Stimulated activated CD8-positive, alpha-beta memory T cell treated with anti-CD3 and anti-CD28 coated beads, Interleukin-2, amount 100 ng/mL, for 48 hours (primary cell): ENCODE measurements around the gene FLT1.

ENCODE experiments used
- DNase-seq, 2 donors: peaks; one replicate each; pipeline ENCODE4 v3.0.0-alpha.2; 2020; ENCODE audit warnings: low read depth in 2 of 2

The FLT1 gene

GRCh38 chr13:28346154-28346553, 148.8 kb downstream of the FLT1 start:
- no peak for DNase-seq

GRCh38 chr13:28344163-28344562, 150.8 kb downstream of the FLT1 start:
- DNase-seq = no peak

GRCh38 chr13:28342251-28342650, 152.7 kb downstream of the FLT1 start:
- no peak for DNase-seq

GRCh38 chr13:28340272-28340793, 154.6 kb downstream of the FLT1 start:
- DNase-seq = no peak

- no peak for DNase-seq
These were observed 155.5 kb downstream of the FLT1 start for GRCh38 chr13:28339419-28339818.

- DNase-seq = no peak
These were observed 156.2 kb downstream of the FLT1 start for GRCh38 chr13:28338742-28339141.

- DNase-seq = no peak
These were observed 156.8 kb downstream of the FLT1 start for GRCh38 chr13:28338006-28338574.

- DNase-seq = no peak
These were observed 157.5 kb downstream of the FLT1 start for GRCh38 chr13:28337166-28338005.

GRCh38 chr13:28336193-28336657, 158.7 kb downstream of the FLT1 start:
- no peak for DNase-seq

- no peak for DNase-seq
These were observed 161.6 kb downstream of the FLT1 start for GRCh38 chr13:28333204-28333881.

GRCh38 chr13:28329395-28330158, 165.4 kb downstream of the FLT1 start:
- no peak for DNase-seq

- no peak for DNase-seq
These were observed 166.7 kb downstream of the FLT1 start for GRCh38 chr13:28328271-28328607.

- DNase-seq = no peak
These were observed 167.3 kb downstream of the FLT1 start for GRCh38 chr13:28327373-28328270.

- no peak for DNase-seq
These were observed 168.9 kb downstream of the FLT1 start for GRCh38 chr13:28326056-28326455.

GRCh38 chr13:28325022-28325421, 169.9 kb downstream of the FLT1 start:
- DNase-seq = no peak

GRCh38 chr13:28324181-28324789, 170.6 kb downstream of the FLT1 start:
- peak; percentile 13 to 29 for DNase-seq

- DNase-seq = no peak
These were observed 172.5 kb downstream of the FLT1 start for GRCh38 chr13:28322256-28322905.

GRCh38 chr13:28321756-28322155, 173.2 kb downstream of the FLT1 start:
- no peak for DNase-seq

GRCh38 chr13:28320884-28321574, 173.9 kb downstream of the FLT1 start:
- no peak for DNase-seq
